Measurements from ENCODE around the gene SMAD7.

SMAD7 gene

GRCh38 chr18:48930926-48931325 lies 19.8 kb downstream of the SMAD7 start:
- no peak overlapping the region for H3K4me3 ChIP-seq (ENCODE audit: low read depth, low read length)
- TF ChIP-seq, protein P1, sequence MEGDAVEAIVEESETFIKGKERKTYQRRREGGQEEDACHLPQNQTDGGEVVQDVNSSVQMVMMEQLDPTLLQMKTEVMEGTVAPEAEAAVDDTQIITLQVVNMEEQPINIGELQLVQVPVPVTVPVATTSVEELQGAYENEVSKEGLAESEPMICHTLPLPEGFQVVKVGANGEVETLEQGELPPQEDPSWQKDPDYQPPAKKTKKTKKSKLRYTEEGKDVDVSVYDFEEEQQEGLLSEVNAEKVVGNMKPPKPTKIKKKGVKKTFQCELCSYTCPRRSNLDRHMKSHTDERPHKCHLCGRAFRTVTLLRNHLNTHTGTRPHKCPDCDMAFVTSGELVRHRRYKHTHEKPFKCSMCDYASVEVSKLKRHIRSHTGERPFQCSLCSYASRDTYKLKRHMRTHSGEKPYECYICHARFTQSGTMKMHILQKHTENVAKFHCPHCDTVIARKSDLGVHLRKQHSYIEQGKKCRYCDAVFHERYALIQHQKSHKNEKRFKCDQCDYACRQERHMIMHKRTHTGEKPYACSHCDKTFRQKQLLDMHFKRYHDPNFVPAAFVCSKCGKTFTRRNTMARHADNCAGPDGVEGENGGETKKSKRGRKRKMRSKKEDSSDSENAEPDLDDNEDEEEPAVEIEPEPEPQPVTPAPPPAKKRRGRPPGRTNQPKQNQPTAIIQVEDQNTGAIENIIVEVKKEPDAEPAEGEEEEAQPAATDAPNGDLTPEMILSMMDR (IDR thresholded peaks at IDR 0.05; ENCODE audit: low read depth, low read length, missing control alignments): no peak
- no peak for DNase-seq (ENCODE audit: low read depth)
- in situ Hi-C loops (cut with HindIII; ENCODE audit: low sequenced_read_pairs): no loop called here

GRCh38 chr18:48929941-48930713 lies 20.6 kb downstream of the SMAD7 start:
- no peak for DNase-seq (ENCODE audit: low read depth)
- TF ChIP-seq, protein P1 (IDR thresholded peaks at IDR 0.05; ENCODE audit: low read depth, low read length, missing control alignments): no peak
- H3K4me3 ChIP-seq (ENCODE audit: low read depth, low read length): no peak overlapping the region
- in situ Hi-C loops (cut with HindIII; ENCODE audit: low sequenced_read_pairs): no loop called here

GRCh38 chr18:48929212-48929612 lies 21.6 kb downstream of the SMAD7 start:
- no peak for DNase-seq (ENCODE audit: low read depth)

GRCh38 chr18:48928787-48929186 lies 22.0 kb downstream of the SMAD7 start:
- TF ChIP-seq, protein P1 (IDR thresholded peaks at IDR 0.05; ENCODE audit: low read depth, low read length, missing control alignments): no peak
- in situ Hi-C loops (cut with HindIII; ENCODE audit: low sequenced_read_pairs): no loop called here
- H3K4me3 ChIP-seq (ENCODE audit: low read depth, low read length): no peak overlapping the region
- DNase-seq (ENCODE audit: low read depth): no peak

More at GRCh38 chr18:48929212-48929612, 21.6 kb downstream of the SMAD7 start:
- TF ChIP-seq, protein P1 (IDR thresholded peaks at IDR 0.05; ENCODE audit: low read depth, low read length, missing control alignments): no peak
- H3K4me3 ChIP-seq (ENCODE audit: low read depth, low read length): no peak overlapping the region
- in situ Hi-C loops (cut with HindIII; ENCODE audit: low sequenced_read_pairs): no loop called here

GRCh38 chr18:48927286-48928080 lies 23.3 kb downstream of the SMAD7 start:
- no peak for DNase-seq (ENCODE audit: low read depth)
- in situ Hi-C loops (cut with HindIII; ENCODE audit: low sequenced_read_pairs): no loop called here
- TF ChIP-seq, protein P1 (IDR thresholded peaks at IDR 0.05; ENCODE audit: low read depth, low read length, missing control alignments): no peak
- H3K4me3 ChIP-seq (ENCODE audit: low read depth, low read length): no peak overlapping the region

GRCh38 chr18:48926420-48926857 lies 24.3 kb downstream of the SMAD7 start:
- no peak overlapping the region for H3K4me3 ChIP-seq (ENCODE audit: low read depth, low read length)
- DNase-seq (ENCODE audit: low read depth): no peak
- TF ChIP-seq, protein P1 (IDR thresholded peaks at IDR 0.05; ENCODE audit: low read depth, low read length, missing control alignments): no peak
- in situ Hi-C loops (cut with HindIII; ENCODE audit: low sequenced_read_pairs): no loop called here

Data from astrocyte of the cerebellum (primary cell).